Measurements from ENCODE around the gene ZDBF2.
"Not testable (repeated sequence)": the region's sequence is repeated elsewhere in the genome, so short reads cannot be mapped to it uniquely, and the experiment has no call there.

ZDBF2 gene

GRCh38 chr2:206274434-206275311 is at the start of gene ZDBF2:
Gene ZDBF2, plus strand, starts transcription at chr2:206274663. Its CDS starts 7,187 bp downstream, at chr2:206281850.
- peak; percentile 57 for DNase-seq

- no peak for DNase-seq
These were observed 48.8 kb upstream of the ZDBF2 start for GRCh38 chr2:206225435-206226232.

- DNase-seq, result not testable (repeated sequence)
These were observed 45.8 kb upstream of the ZDBF2 start for GRCh38 chr2:206228636-206229035.

GRCh38 chr2:206229642-206230041 is 44.8 kb upstream of the ZDBF2 start:
- DNase-seq, result no peak

- DNase-seq, result no peak
These were observed 44.3 kb upstream of the ZDBF2 start for GRCh38 chr2:206230060-206230762.

GRCh38 chr2:206231669-206232286 is 42.7 kb upstream of the ZDBF2 start:
- DNase-seq, result no peak

- no peak for DNase-seq
These were observed 42.0 kb upstream of the ZDBF2 start for GRCh38 chr2:206232287-206233035.

- no peak for DNase-seq
These were observed 35.3 kb upstream of the ZDBF2 start for GRCh38 chr2:206239157-206239556.

GRCh38 chr2:206240327-206240726 is 34.1 kb upstream of the ZDBF2 start:
- DNase-seq, result no peak

GRCh38 chr2:206241736-206242135 is 32.7 kb upstream of the ZDBF2 start:
- no peak for DNase-seq

- no peak for DNase-seq
These were observed 29.2 kb upstream of the ZDBF2 start for GRCh38 chr2:206245265-206245672.

GRCh38 chr2:206250041-206250897 is 24.2 kb upstream of the ZDBF2 start:
- no peak for DNase-seq

- no peak for DNase-seq
These were observed 21.2 kb upstream of the ZDBF2 start for GRCh38 chr2:206253125-206253776.

- no peak for DNase-seq
These were observed 20.7 kb upstream of the ZDBF2 start for GRCh38 chr2:206253777-206254166.

GRCh38 chr2:206255003-206255402 is 19.5 kb upstream of the ZDBF2 start:
- DNase-seq, result no peak

GRCh38 chr2:206256706-206257205 is 17.7 kb upstream of the ZDBF2 start:
- DNase-seq, result no peak

GRCh38 chr2:206257350-206257749 is 17.1 kb upstream of the ZDBF2 start:
- DNase-seq, result no peak

GRCh38 chr2:206257861-206258260 is 16.6 kb upstream of the ZDBF2 start:
- DNase-seq, result no peak

- DNase-seq, result not testable (repeated sequence)
These were observed 15.8 kb upstream of the ZDBF2 start for GRCh38 chr2:206258615-206259014.
